ENCODE measurements around the gene RPS6KA2.

GRCh38 chr6:166647896-166648295, 20.8 kb upstream of the RPS6KA2 start:
- no peak for TF ChIP-seq EZH2 (IDR thresholded peaks at IDR 0.05; ENCODE audit: low read length)
- no peak for TF ChIP-seq CTCF (optimal IDR thresholded peaks at IDR 0.05 in 1 of 3, IDR thresholded peaks at IDR 0.05 in 1 of 3, conservative IDR thresholded peaks at IDR 0.05 in 1 of 3; ENCODE audit: extremely low read depth in 1 of 3, insufficient read depth in 2 of 3, low read length in 3 of 3)
